Epithelial cell of proximal tubule (primary cell): Measurements from ENCODE around the gene GGA2. TPM values are rescaled to one million over a fixed set of nuclear protein-coding genes. Genes with fewer than 3 reads are reported as not detected.

Experiments
- DNase-seq: peaks from one replicate; pipeline ENCODE4 v3.0.0-alpha.2; 2011; ENCODE audit warnings: low read depth
- H3K4me3 ChIP-seq: 2 replicates; pipeline ENCODE4 v1.5.1; 2011; ENCODE audit warnings: low read depth, mild to moderate bottlenecking, low read length
- CTCF ChIP-seq: conservative IDR thresholded peaks from 2 replicates; pipeline ENCODE4 v1.5.1; 2012; ENCODE audit warnings: low read depth, mild to moderate bottlenecking, low read length
- total RNA-seq: library from RNA; depleted of rRNA; stranded (reverse); fragments of >200 nt; gene quantifications from 2 replicates; pipeline ENCODE4 v1.2.3, GENCODE V29; 2015

The GGA2 gene
- total RNA-seq, 1 donor from 2014 or later, result 30.8 TPM

GRCh38 chr16:23523876-23524385 lies 13.6 kb upstream of the GGA2 start:
- no peak for TF ChIP-seq CTCF
- no peak for DNase-seq
- no peak overlapping the region for H3K4me3 ChIP-seq

- no peak for DNase-seq
- TF ChIP-seq CTCF, result no peak
Observed at GRCh38 chr16:23523321-23523720, 13.0 kb upstream of the GGA2 start.

GRCh38 chr16:23521965-23522364 lies 11.7 kb upstream of the GGA2 start:
- TF ChIP-seq CTCF, result no peak
- no peak for DNase-seq
- no peak overlapping the region for H3K4me3 ChIP-seq

More at GRCh38 chr16:23523321-23523720, 13.0 kb upstream of the GGA2 start:
- H3K4me3 ChIP-seq, result no peak overlapping the region

GRCh38 chr16:23521037-23521743 lies 10.9 kb upstream of the GGA2 start:
- DNase-seq, result no peak
- no peak for TF ChIP-seq CTCF
- H3K4me3 ChIP-seq, result no peak overlapping the region

DNA sequence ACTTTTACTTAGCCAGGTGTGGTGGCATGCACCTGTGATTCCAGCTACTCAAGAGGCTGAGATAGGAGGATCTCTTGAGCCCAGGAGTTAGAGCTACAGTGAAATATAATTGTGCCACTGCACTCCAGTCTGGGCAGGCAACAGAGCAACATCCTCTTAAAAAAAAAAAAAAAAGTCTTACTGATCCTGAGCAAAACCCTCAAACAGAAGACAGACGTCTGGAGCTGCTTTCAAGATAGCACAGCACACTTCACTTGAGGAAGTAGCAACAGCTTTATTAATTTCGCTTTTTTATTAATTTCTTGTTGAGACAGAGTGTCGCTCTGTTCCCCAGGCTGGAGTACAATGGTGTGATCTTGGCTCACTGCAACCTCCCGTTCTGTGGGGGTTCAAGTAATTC lies 10.2 kb upstream of the GGA2 start:
- no peak for TF ChIP-seq CTCF
- no peak for DNase-seq
- no peak overlapping the region for H3K4me3 ChIP-seq

DNA sequence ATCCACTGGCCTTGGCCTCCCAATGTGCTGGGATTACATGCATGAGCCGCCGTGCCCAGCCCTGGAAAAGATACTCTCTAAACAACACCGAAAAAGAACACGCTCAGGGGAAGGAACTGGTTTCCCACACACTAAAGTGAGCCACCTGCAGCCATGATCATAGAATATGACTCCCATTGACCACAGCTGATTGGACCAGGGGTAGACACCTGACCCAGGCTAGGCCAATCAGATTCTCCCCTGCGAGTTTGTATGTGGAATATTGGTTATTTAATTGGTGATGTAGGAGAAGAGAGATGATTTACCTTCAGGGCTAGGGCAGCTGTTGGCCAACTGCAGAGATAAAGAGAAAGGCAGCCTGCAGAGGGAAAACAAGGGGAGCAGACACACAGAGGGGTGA lies 9.0 kb upstream of the GGA2 start:
- no peak for TF ChIP-seq CTCF
- H3K4me3 ChIP-seq, result no peak overlapping the region
- no peak for DNase-seq

GRCh38 chr16:23518435-23518891 lies 8.2 kb upstream of the GGA2 start:
- DNase-seq, result no peak
- no peak for TF ChIP-seq CTCF

More at GRCh38 chr16:23518435-23518891, 8.2 kb upstream of the GGA2 start:
- no peak overlapping the region for H3K4me3 ChIP-seq
